Colonic mucosa (tissue), 4 donors: Measurements from ENCODE around the gene GYS1. TPM values are rescaled to one million over a fixed set of nuclear protein-coding genes. Genes with fewer than 3 reads are reported as not detected.
"Not testable (repeated sequence)": the region's sequence is repeated elsewhere in the genome, so short reads cannot be mapped to it uniquely, and the experiment has no call there.

Experiments
- DNase-seq: peaks from one replicate; pipeline ENCODE4 v3.0.0-alpha.2; 2020
- H3K27ac ChIP-seq: fragments of 200-600 bp; one replicate; pipeline ENCODE4 v1.8.0; 2021
- H3K27me3 ChIP-seq: fragments of 200-600 bp; one replicate; pipeline ENCODE4 v1.8.0; 2021
- H3K36me3 ChIP-seq: fragments of 200-600 bp; one replicate; pipeline ENCODE4 v1.8.0; 2021
- H3K4me1 ChIP-seq: fragments of 200-600 bp; one replicate; pipeline ENCODE4 v1.8.0; 2021; ENCODE audit warnings: mild to moderate bottlenecking
- H3K4me3 ChIP-seq: fragments of 200-600 bp; one replicate; pipeline ENCODE4 v1.8.0; 2021
- H3K9ac ChIP-seq, 2 donors: one replicate each; pipeline ENCODE4 v1.7.0; 2013; ENCODE audit warnings: control low read depth in 2 of 2, low read depth in 2 of 2, low read length in 2 of 2
- H3K9me3 ChIP-seq: fragments of 200-600 bp; one replicate; pipeline ENCODE4 v1.8.0; 2021
- CTCF ChIP-seq: fragments of 200-600 bp; IDR thresholded peaks from one replicate; pipeline ENCODE4 v1.8.0; 2022; ENCODE audit warnings: antibody characterized with exemption, mild to moderate bottlenecking
- intact Hi-C: fragments of 100-400 bp; cut with DNase I; formaldehyde crosslinking; loops from one replicate; pipeline ENCODE4 v1.14.1; 2022
- total RNA-seq, 2 donors: library from RNA; stranded (reverse); fragmentation: NEBNext Ultra II Directional in 1 of 2; extraction: Animal tissue kit (Norgen Biotek cat#: 25700) in 1 of 2; gene quantifications; one replicate each; pipeline ENCODE4 v1.2.1, GENCODE V29; 2021
- donor health status: healthy.
- donor health status: DM: no; HTN: no; CAD: no.
- donor health status: DM: no; HTN: no; CAD: no.

GYS1 gene
- total RNA-seq, 2 donors from 2014 or later: 48.8 to 54.7 TPM

- H3K36me3 ChIP-seq: no peaks in the 10 kb centered on the region
- peak; percentile 92 for DNase-seq
- H3K27me3 ChIP-seq: peaks cover 4% of the 10 kb centered on the region
- intact Hi-C loops: no loop called here
- H3K4me1 ChIP-seq: peaks cover 7% of the 10 kb centered on the region
- H3K27ac ChIP-seq: no peak overlapping the region
- peak overlapping the region; percentile 31 for H3K4me3 ChIP-seq
- H3K9me3 ChIP-seq: no peaks in the 10 kb centered on the region
- peak overlapping the region in 1 of 2 donors; percentile 56 for H3K9ac ChIP-seq
- TF ChIP-seq CTCF: no peak
These were observed 26.3 kb upstream of the GYS1 start for GRCh38 chr19:49019242-49019932.

GRCh38 chr19:49018388-49019241 lies 25.5 kb upstream of the GYS1 start:
- DNase-seq: peak; percentile 32
- Histone ChIP-seq H3K9ac (peak overlapping the region; percentile 46 to 56), H3K4me3 (peak overlapping the region; percentile 31)
- intact Hi-C loops, H3K36me3 ChIP-seq, H3K27me3 ChIP-seq, H3K9me3 ChIP-seq, H3K4me1 ChIP-seq, H3K27ac ChIP-seq: not testable (repeated sequence)

DNA sequence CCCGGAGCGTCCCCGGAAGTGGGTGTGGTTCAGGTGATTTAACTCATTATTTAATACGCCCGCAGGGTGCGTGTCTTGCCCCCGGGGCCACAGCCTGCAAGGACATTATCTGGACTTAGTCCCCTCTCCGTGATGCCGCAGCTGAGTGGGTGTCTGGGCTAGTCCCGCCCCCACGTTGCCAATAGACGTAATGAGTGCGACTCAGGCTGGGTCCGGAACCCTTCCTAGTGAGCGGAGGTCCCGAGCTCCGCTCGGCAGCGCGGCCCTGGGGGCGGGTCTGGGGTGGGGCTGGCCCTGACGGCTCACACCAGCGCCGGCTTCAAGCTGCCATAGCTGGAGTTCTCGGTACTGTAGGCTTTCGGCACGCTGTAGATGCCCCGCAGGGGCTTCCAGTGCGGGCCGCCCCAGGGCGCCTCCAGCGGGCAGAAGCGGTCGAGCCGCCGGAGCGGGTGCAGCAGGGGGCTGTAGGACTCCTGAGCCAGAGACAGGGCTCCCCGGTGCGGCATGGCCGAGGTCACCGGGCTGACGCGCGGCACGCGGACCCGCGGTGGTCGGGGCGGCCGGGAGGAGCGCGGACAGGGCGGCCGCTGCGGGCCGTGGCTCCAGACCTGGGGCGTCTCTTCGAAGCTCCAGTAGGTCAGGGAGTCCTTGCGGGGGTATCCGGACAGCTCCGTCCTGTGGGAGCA lies 24.7 kb upstream of the GYS1 start:
- Histone ChIP-seq H3K9ac (peak overlapping the region; percentile 34 to 46), H3K27ac (no peak overlapping the region), H3K4me1 (peaks cover 7% of the 10 kb centered on the region), H3K4me3 (peak overlapping the region; percentile 31), H3K27me3 (peaks cover 4% of the 10 kb centered on the region), H3K36me3 (no peaks in the 10 kb centered on the region), H3K9me3 (no peaks in the 10 kb centered on the region)
- DNase-seq: peak; percentile 43
- intact Hi-C loops: no loop called here
- peak; percentile 30 for TF ChIP-seq CTCF

GRCh38 chr19:49017041-49017665 lies 24.0 kb upstream of the GYS1 start, which contains the start of gene LHB:
TSS of gene LHB (minus strand) at chr19:49017091. CDS start at chr19:49017081, 10 bp downstream.
- Histone ChIP-seq H3K9me3 (no peaks in the 10 kb centered on the region), H3K27ac (no peak within 1 kb of the TSS), H3K9ac (peak within 1 kb of the TSS; percentile 34 to 46), H3K27me3 (peaks cover 4% of the 10 kb centered on the region), H3K4me3 (peak within 1 kb of the TSS; percentile 31), H3K36me3 (no peaks in the 10 kb centered on the region), H3K4me1 (peaks cover 7% of the 10 kb centered on the region)
- intact Hi-C loops: no loop called here
- TF ChIP-seq CTCF: no peak
- no peak for DNase-seq

DNA sequence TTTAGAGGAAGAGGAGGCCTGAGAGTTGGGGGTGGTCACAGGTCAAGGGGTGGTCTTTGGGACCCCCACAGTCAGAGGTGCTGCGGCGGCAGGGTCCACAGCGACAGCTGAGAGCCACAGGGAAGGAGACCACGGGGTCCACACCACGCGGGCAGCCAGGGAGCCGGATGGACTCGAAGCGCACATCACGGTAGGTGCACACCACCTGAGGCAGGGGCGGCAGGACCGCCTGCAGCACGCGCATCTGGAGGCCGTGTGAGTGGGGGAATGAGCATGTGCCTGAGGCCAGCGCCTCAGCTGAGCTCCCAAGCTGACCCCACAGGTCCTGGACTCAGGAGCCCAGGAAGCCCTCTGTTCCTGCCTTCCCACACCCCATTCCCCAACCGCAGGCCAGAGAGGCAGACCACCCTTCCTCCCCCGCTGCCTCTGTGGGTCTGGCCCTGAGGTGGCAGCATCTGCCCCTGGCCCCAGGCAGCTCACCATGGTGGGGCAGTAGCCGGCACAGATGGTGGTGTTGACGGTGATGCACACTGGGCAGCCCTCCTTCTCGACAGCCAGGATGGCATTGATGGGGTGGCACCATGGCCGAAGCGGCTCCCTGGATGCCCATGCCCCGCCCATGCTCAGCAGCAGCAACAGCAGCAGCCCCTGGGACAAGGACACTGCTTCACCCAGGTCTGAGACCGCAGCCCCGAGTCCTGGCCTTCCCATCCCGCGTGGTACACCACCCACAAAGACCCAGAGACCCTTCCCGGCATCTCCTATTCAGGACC lies 23.1 kb upstream of the GYS1 start:
- Histone ChIP-seq H3K27me3 (peaks cover 4% of the 10 kb centered on the region), H3K9ac (no peak overlapping the region), H3K4me3 (no peak overlapping the region), H3K4me1 (peaks cover 7% of the 10 kb centered on the region), H3K27ac (no peak overlapping the region), H3K36me3 (no peaks in the 10 kb centered on the region), H3K9me3 (no peaks in the 10 kb centered on the region)
- intact Hi-C loops: no loop called here
- no peak for TF ChIP-seq CTCF
- no peak for DNase-seq
